Measurements from ENCODE around the gene NSUN4.
A peak's percentile ranks its signal among the peaks of the same experiment; 100 is the strongest.
"Not testable (repeated sequence)": the region's sequence is repeated elsewhere in the genome, so short reads cannot be mapped to it uniquely, and the experiment has no call there.

The NSUN4 gene

DNA sequence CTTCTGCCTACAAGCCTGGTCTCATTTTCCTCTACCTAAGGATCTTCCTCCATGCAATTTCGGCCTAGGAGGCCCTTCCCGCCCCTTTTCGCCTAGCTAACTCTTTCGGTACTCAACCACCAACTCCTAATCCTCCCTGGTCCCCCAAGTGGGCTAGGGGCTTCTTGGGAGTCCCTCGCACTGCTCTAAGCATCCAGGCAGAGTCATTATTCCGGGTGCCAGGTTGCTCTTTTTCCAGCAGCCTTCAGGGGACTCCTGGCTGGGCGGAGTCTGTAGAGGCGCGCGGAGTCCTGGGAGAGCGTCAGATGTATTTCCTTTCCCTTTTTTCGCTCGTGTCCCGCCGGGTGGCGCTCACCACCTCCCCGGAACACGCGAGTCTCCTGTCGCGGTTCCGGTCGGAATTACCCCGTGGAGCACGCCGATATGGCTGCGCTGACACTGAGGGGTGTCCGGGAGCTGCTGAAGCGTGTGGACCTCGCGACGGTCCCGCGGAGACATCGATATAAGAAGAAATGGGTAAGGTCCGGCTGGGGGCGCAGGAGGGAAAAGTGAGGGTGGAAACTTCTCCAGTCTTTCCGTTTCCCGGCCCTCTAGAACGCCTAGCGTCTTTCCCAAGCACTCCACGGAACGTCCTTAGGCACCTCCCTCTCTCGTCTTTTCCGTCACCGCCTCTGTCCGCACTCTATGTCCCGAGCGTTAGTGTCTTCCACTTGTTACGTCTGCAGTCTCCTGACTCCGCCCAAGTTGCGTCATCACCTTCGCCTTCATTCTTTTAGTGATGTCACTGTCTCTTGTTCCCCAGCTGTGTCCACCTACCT, at the start of gene NSUN4:
NSUN4 (plus strand) TSS at position 404 of the 818 bp plus-strand sequence; CDS start at position 424, 20 bp downstream.
- DNase-seq: peak; percentile 75

DNA sequence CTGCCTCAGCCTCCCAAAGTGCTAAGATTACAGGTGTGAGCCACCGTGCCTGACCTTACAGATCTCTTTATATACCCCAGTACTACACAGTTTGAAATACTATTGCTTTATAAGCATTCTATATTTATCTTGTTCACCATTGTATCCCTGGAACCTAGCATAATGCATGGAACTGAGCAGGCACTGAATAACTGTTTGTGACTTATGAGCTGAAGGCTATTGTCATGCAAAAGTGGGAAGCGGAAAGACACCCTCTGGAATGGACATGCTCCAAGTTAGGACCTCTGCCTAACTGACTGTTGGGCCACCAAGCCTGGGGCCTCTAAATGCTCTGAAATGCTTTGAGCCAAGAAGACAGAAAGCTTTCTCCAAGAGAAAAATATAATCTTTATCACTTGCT, 45.3 kb upstream of the NSUN4 start:
- no peak for DNase-seq

DNA sequence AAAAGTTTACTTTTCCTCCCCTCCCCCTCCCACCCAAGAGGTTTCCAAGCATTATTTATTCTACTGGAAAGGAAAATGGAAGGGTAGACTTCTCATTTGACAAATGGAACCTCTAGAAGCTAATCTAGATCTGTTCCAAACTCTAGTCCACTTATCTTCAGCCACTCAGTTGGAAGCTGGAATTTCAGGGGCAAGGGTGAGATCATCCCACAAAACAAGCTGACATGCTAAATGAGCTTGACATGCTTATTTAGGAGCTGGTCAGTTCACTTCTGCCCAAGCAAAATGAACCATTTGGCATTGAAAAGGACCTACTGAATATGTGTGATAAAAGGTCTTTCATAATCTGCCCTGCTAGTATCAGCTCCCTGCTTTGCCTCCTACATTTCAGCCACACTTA, 42.2 kb upstream of the NSUN4 start:
- no peak for DNase-seq

DNA sequence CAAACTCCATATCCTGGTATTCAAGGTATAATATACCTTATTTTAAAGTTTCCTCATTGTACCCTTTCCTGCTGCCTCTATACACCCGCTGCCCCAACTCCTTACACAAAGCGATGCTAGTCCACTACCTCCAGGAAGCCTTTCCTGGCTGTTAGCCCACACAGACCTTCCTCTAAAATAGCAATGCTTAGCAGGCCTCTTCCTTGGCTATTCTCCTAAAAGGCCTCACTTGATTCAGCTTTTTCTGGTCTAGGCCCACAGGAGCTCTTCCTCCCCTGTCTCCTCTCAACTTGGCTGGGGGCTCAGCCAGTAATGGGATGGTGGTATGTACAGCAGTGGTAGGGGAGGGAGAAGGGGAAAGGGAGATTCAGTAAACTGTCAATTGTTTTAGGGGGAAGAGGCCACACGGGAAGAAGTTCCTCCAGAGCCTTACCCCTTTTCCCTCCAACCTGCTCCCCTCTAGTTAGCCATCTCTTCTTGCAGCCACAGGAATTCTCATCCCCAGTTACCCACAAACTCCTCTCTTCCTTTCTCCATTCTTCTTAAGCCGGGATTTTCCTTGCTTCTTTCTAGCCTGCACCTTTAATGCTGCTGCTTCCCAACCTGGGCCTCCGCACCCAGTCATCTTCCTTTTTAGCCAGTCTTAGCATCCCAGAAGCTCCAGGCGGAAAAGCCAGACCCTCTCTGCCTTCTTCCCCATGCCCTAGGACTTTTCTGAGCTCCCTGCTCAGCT, 39.8 kb upstream of the NSUN4 start:
- DNase-seq: no peak

DNA sequence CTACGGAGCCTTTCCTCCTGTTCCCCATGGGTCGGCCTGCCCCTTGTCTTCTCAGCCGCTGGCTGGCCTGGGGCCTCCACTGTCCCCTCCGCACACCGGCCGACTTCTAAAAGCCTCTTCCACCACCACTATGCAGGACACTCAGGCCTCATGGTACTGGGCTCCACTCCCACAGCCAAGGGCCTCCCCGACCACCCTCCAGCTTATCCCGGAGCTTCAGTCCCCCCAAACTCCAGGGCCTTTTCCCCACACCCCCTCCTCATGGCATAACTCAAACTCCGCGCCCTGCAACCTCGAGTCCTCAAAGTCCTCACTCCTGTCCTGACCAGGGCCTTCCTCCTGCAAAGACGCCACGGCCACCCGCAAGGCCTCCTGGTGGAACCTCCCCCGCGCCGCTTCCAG, 39.2 kb upstream of the NSUN4 start:
- no peak for DNase-seq

DNA sequence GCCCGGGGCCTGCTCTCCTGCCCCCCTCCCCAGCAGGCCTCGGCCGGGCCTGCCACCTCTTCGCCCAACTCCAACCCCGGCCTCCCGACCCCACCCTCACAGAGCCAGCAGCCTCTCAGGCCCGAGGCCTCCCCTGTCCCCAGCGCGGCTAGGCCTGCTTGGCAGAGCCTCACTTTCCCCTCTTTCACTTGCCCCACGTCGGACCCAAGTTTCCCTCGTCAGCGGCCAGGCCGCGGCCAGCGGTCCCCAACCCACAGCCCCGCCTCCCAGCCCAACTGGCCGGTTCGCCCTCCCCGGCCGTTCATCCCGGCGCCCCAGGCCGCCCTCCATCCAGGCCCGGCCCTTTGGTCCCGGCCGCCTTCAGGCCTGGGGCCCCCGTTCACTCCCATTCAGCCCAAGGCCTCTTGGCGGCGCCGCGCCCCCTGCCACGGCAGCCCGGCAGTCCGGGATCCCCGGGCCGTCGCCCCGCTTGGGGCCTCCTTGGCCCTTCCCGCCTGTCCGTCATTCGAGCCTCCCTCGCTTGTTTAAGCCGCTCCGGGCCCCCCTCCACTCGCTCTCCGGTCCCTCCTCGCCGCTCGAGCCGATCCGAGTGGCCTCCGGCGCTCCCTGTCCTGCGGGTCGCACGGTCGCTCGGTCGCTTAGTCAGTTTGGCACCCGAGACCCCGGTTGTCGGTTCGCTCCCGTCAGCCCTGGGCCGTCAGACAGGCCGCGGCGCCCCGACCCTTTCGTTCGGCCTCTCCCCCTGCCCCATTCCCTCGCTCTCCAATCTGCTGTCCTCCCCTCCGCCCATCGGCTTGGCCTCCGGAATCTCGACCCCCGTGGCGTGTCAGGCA, 38.6 kb upstream of the NSUN4 start:
- DNase-seq: peak; percentile 37

DNA sequence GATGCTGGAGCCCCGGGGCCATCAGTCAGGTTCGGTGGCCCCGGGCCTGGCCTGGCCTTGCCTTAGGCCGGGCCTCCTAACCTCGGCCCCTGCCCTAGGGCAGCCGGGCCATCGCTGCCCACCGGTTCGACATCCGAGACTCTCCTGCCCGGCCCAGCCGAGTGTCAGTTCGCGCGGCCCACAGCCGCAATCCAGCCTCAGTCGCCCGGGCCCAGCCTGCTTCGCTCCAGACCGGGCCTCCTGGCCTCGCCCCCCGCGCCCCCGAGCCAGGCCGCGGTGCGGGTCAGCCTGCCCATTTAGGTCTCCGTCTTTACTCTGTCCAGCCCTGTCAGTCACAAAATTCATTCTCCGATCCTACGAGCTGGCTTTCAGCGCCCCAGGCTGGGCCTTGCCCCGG, 38.0 kb upstream of the NSUN4 start:
- DNase-seq: no peak

DNA sequence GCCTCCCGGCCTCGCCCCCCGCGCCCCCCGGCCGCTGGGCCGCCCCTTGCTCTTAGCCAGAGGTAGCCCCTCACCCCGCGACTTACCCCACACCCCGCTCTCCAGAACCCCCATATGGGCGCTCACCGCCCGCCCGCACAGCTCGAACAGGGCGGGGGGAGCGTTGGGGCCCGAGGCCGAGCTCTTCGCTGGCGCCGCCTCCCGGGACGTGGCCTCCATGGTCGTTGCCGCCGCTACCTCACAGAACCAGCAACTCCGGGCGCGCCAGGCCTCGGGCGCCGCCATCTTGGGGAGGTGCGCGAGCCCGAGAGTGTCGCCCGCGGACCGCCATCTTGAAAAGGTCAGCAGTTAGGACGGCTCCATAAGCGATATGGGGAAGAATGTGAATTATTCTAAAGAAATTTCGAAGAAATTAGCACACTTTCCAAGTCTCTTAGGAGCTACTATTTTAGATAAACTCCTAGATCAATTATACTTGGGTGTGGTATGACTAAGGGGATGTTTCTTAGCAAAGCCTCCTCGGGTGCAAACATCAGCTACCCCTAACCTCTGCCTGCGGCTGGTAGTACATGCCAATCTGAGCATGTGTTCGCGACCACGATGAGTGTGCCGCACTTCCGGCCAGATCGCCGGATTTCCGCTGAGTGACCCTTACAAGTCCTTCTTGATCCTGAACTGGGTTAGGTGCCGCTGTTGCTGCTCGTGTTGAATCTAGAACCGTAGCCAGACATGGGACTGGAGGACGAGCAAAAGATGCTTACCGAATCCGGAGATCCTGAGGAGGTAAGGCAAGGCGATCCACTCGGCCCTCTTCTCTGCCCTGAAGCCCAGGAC, 37.4 kb upstream of the NSUN4 start, which contains the start of the genes LRRC41 and UQCRH:
LRRC41 (minus strand) TSS at position 579 of the 834 bp plus-strand sequence; CDS start at position 285, 294 bp downstream.
UQCRH (plus strand) TSS at position 661 of the 834 bp plus-strand sequence; CDS start at position 730, 69 bp downstream.
- peak; percentile 90 for DNase-seq

DNA sequence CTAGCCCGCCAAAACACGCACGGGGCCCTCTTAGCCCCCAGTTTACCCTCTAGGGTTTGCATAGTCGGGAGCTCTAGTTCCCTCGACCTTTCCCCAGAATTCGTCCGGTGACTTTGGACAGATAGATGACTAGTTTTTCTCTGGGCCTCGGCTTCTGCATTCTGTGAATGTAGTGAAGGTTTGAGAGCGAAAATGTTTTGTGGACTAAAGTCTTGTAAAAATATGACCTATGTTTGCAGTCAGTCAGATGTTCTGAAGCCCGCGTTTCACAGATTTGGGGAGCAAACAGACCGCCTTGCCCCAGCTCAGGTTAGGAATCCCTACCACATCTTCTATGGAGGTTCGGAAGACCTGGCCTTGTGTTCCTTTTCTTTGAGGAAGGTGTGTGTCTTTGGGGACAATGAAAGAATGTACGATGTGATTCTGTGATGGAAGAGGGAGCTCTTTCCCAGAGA, 36.7 kb upstream of the NSUN4 start:
- DNase-seq: no peak

DNA sequence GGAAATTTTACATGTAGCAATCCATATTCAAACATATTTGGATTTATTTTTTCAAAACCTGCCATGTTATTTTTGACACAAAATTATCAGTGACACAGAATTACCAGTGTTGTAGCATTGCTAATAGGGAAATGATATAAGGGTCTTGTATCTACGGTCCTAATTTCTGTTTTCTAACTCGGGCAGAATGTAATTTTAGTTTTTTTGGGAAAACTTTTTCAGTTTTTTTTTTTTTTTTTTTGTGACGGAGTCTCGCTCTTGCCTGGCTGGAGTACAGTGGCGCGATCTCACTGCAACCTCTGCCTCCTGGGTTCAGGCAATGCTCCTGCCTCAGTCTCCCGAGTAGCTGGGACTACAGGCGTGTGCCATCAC, 34.5 kb upstream of the NSUN4 start:
- no peak for DNase-seq

DNA sequence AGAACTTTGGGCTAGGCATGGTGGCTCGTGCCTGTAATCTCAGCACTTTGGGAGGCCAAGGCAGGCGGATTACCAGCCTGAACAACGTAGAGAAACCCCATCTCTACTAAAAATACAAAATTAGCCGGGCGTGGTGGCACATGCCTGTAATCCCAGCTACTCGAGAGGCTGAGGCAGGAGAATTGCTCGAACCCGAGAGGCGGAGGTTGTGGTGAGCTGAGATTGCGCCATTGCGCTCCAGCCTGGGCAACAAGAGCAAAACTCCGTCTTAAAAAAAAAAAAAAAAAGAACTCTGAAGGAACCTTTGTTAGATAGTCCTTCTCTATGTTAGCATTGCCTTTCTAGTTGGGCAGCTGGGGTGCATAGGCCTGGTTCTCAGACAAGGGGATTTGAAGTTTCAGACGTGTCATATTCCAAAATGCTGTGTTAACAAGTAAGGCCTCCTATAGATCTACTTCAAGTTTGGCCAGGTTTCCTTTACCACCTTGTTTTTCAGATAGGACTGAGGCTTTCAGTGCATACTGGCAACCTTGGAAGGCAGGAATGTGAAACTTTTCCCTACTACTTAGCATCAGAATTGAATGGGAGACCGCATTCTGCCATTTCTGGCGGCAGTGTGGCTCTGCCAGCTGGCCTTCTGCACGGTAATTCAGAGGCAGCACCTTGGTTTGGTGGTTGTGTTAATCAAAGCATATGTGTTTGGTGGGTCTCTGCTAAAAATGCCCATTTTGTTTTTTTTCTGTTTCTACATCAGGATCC, 31.0 kb upstream of the NSUN4 start:
- no peak for DNase-seq

DNA sequence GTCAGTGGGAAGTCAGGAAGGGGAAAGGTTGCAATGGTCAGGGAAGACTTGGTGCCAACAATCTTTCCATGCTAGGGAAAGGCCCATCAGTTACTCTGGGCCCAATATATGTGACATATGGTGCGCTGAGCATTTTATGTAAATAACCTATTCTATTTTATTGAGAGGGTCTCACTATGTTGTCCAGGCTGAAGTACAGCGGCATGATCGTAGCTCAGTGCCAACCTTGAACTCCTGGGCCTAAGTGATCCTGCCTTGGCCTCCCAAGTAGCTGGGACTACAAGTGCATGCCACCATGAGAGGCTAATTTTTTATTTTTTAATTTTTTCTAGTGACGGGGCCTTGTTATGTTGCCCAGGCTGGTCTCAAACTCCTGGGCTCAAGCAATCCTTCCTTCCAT, 30.3 kb upstream of the NSUN4 start:
- no peak for DNase-seq

DNA sequence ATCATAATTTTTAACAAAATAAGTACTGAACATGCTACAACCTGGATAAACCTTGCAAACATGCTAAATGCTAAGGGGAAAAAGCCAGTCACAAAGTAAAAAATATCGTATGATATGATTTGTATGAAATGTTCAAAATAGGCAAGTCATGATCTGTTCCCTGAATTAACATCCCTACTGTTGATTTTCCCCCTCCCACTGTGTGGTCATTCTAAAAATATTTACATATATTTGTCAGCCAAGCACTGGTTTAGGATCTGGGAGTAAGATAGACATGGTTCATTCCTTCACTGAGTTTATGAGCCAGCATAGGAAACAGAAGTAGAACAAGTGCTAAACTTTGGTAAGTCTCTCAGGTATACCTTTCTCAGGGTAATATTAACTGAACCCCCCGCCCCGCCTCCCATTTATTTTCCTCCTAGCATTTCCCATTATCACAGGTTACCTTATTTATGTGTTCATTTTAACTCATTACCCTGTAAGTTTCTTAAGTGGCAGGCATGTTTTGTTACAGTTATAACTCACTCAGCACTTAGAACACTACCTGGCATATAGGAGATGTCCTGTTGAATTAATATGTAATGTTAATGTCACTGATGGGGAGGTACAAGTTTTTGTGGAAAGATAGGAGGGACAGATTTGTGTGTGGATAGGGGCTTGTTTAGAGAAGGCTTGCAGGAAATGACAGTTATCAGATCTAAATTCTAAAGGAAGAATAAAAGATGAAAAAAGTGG, 24.8 kb upstream of the NSUN4 start:
- DNase-seq: no peak

DNA sequence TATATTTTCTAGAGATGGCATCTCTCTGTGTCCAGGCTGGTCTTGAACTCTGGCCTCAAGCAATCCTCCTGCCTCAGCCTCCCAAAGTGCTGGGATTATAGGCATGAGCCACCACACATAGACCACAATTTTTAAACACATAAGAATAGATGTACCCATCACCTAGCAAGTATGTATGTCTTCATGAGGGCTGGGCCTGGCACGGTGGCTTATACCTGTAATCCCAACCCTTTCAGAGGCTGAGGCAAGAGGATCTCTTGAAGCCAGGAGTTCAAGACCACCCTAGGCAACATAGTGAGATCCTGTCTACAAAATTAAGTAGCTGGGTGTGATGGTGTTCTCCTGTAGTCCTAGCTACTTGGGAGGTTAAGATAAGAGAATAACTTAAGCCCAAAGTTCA, 23.3 kb upstream of the NSUN4 start:
- no peak for DNase-seq

DNA sequence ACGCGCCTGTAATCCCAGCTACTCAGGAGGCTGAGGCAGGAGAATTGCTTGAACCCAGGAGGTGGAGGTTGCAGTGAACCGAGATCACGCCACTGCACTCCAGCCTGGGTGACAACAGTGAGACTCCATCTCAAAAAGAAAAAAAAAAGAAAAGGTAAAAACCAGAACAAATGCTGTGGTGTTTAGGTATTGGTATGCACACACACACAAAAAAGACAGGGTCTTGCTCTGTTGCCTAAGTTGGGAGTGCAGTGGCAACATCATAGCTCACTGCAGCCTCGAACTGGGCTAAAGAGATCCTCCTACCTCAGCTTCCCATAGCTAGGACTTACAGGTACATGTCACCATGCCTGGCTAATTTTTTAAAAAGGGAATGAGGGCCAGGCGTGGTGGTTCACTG, 21.3 kb upstream of the NSUN4 start:
- DNase-seq: not testable (repeated sequence)

DNA sequence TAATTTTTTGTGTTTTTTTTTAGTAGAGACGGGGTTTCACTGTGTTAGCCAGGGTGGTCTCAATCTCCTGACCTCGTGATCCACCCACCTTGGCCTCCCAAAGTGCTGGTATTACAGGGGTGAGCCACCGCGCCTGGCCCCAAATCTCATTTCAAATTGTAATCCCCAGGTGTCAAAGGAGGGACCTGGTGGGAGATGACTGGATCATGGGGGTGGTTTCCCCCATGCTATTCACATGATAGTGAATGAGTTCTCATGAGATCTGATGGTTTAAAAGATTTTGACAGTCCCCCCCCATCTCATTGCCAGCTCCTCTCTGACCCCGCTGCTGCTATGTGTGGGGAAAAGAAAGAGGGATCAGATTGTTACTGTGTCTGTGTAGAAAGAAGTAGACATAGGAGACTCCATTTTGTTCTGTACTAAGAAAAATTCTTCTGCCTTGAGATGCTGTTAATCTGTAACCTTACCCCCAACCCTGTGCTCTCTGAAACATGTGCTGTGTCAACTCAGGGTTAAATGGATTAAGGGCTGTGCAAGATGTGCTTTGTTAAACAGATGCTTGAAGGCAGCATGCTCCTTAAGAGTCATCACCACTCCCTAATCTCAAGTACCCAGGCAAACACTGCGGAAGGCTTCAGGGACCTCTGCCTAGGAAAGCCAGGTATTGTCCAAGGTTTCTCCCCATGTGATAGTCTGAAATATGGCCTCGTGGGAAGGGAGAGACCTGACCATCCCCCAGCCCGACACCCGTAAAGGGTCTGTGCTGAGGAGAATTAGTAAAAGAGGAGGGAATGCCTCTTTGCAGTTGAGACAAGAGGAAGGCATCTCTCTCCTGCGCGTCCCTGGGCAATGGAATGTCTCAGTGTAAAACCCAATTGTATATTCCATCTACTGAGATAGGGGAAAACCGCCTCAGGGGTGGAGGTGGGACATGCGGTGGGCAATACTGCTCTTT, 20.4 kb upstream of the NSUN4 start:
- not testable (repeated sequence) for DNase-seq

DNA sequence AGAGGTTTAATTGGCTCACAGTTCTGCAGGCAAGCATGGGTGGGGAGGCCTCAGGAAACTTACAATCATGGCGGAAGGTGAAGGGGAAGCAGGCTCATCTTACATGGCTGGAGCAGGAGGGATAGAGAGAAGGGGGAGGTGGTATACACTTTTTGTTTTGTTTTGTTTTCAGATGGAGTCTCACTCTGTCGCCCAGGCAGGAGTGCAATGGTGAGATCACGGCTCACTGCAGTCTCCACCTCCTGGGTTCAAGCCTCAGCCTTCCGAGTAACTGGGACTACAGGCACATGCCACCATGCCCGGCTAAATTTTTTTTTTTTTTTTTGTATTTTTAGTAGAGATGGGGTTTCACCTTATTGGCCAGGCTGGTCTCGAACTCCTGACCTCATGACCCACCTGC, 18.4 kb upstream of the NSUN4 start:
- not testable (repeated sequence) for DNase-seq

DNA sequence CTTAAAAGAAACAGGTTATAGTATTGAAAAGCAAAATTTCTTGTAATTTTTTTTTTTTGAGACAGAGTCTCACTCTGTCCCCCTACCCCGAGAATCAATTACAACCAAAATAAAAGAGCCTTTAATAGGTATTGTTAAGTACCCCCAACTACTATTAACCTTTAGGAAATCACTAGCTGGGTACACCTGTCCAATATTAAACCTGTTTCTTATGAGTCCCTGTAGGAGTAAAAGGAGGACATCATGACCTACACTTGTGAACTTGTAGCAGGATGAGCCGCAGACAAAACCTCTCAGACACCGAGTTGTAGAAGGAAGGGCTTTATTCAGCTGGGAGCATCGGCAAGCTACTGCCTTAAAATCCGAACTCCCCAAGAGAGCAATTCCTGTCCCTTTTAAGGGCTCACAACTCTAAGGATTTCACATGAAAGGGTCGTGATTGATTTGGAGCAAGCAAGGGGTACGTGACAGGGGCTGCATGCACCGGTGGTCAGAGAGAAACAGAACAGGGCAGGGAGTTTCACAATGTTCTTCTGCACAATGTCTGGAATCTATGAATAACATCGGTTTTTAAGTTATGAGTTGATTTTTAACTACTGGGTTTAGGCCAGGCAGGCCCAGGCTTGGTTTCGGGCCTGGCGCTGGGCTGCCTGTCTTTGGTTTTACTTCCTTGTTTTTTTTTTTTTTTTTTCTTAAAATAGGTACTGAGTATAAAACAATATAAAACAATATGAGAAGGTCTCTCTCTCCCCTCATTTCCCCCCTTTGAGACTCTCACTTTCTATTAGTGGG, 15.1 kb upstream of the NSUN4 start:
- DNase-seq: not testable (repeated sequence)

All from activated gamma-delta T cell treated with Interleukin-2 at 50 U/mL for 16 hours (primary cell).